ENCODE data around the gene NTM. TPM values are rescaled to one million over a fixed set of nuclear protein-coding genes. Genes with fewer than 3 reads are reported as not detected.

Gene NTM
- total RNA-seq, 1 experiment from 2014 or later, result 0.73 TPM

DNA sequence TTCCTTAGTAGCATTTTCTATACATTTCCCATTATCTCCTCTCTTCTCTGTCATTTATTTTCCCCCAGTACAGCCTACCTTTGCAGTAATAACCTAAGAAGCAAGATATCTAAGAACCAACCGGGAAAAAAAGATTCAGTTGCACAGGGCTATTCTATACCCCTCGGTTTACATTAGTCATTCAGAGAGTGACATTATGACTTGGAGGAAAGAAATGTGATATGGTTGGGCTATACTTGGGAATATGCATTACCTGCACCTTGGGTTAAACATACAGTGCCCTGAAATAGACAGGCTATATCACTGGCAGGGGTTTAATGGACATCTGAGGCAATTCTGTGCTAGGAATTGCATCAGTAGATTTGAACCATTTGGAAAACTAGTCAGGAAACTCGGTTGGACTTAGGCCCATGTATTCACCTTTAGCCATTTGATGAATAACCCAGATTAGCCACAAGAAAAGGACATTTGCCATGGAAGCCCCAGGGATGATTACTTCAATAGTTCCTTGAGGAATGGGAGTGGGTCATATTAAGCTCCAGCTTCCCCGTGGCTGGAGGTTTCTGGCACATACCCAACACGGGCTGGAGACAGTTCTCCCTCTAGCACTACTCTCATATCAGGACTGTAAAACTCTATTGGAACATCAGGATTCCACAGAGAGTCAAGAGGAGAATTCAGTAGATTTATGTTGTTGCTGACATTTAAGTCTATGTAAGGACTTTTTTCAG lies 973.2 kb downstream of the NTM start:
- Histone ChIP-seq H3K27me3 (replicated peaks; ENCODE audit: control insufficient read depth, insufficient read depth, low read length) (no peaks in the 10 kb centered on the region), H3K4me3 (ENCODE audit: low read depth, low read length) (no peak overlapping the region), H3K36me3 (ENCODE audit: control insufficient read depth, insufficient read depth, low read length) (no peaks in the 10 kb centered on the region), H3K4me1 (no peaks in the 10 kb centered on the region), H3K9me3 (no peaks in the 10 kb centered on the region)
- Mint-ChIP-seq H3K4me1 (ENCODE audit: low read depth, unreplicated experiment) (no peaks in the 10 kb centered on the region), H3K9me3 (ENCODE audit: unreplicated experiment) (no peaks in the 10 kb centered on the region), H3K36me3 (ENCODE audit: insufficient read depth, unreplicated experiment) (no peaks in the 10 kb centered on the region), H3K27me3 (ENCODE audit: insufficient read depth, unreplicated experiment) (peaks cover 12% of the 10 kb centered on the region), H3K4me3 (ENCODE audit: unreplicated experiment) (no peak overlapping the region), H3K27ac (ENCODE audit: unreplicated experiment) (no peak overlapping the region)
- ChIA-PET POLR2A (no interaction called here), CTCF (no interaction called here)
- no TSS peak for BruUV-seq (replicated peaks)
- DNase-seq, result no peak
- TF ChIP-seq, protein P1, sequence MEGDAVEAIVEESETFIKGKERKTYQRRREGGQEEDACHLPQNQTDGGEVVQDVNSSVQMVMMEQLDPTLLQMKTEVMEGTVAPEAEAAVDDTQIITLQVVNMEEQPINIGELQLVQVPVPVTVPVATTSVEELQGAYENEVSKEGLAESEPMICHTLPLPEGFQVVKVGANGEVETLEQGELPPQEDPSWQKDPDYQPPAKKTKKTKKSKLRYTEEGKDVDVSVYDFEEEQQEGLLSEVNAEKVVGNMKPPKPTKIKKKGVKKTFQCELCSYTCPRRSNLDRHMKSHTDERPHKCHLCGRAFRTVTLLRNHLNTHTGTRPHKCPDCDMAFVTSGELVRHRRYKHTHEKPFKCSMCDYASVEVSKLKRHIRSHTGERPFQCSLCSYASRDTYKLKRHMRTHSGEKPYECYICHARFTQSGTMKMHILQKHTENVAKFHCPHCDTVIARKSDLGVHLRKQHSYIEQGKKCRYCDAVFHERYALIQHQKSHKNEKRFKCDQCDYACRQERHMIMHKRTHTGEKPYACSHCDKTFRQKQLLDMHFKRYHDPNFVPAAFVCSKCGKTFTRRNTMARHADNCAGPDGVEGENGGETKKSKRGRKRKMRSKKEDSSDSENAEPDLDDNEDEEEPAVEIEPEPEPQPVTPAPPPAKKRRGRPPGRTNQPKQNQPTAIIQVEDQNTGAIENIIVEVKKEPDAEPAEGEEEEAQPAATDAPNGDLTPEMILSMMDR (IDR thresholded peaks at IDR 0.05; ENCODE audit: insufficient read depth in 1 of 2, low read depth in 1 of 2, low read length in 1 of 2, severe bottlenecking in 1 of 2, unreplicated experiment in 1 of 2), result no peak
- intact Hi-C loops (cut with micrococcal nuclease; ENCODE audit: unreplicated experiment), result no loop called here

GRCh38 chr11:132346558-132347148 lies 976.2 kb downstream of the NTM start:
- H3K27ac Mint-ChIP-seq (ENCODE audit: unreplicated experiment), result no peak overlapping the region
- intact Hi-C loops (cut with micrococcal nuclease; ENCODE audit: unreplicated experiment), result no loop called here
- TF ChIP-seq, protein P1 (IDR thresholded peaks at IDR 0.05; ENCODE audit: insufficient read depth in 1 of 2, low read depth in 1 of 2, low read length in 1 of 2, severe bottlenecking in 1 of 2, unreplicated experiment in 1 of 2), result no peak
- no peak overlapping the region for H3K4me3 Mint-ChIP-seq (ENCODE audit: unreplicated experiment)
- Histone ChIP-seq H3K4me1 (no peaks in the 10 kb centered on the region), H3K4me3 (ENCODE audit: low read depth, low read length) (no peak overlapping the region), H3K9me3 (no peaks in the 10 kb centered on the region), H3K27me3 (replicated peaks; ENCODE audit: control insufficient read depth, insufficient read depth, low read length) (no peaks in the 10 kb centered on the region), H3K36me3 (ENCODE audit: control insufficient read depth, insufficient read depth, low read length) (no peaks in the 10 kb centered on the region)
- ChIA-PET POLR2A (no interaction called here), CTCF (no interaction called here)
- peaks cover 14% of the 10 kb centered on the region for H3K27me3 Mint-ChIP-seq (ENCODE audit: insufficient read depth, unreplicated experiment)
- H3K36me3 Mint-ChIP-seq (ENCODE audit: insufficient read depth, unreplicated experiment), result no peaks in the 10 kb centered on the region
- H3K9me3 Mint-ChIP-seq (ENCODE audit: unreplicated experiment), result no peaks in the 10 kb centered on the region
- BruUV-seq (replicated peaks), result no TSS peak
- DNase-seq, result no peak
- H3K4me1 Mint-ChIP-seq (ENCODE audit: low read depth, unreplicated experiment), result no peaks in the 10 kb centered on the region

DNA sequence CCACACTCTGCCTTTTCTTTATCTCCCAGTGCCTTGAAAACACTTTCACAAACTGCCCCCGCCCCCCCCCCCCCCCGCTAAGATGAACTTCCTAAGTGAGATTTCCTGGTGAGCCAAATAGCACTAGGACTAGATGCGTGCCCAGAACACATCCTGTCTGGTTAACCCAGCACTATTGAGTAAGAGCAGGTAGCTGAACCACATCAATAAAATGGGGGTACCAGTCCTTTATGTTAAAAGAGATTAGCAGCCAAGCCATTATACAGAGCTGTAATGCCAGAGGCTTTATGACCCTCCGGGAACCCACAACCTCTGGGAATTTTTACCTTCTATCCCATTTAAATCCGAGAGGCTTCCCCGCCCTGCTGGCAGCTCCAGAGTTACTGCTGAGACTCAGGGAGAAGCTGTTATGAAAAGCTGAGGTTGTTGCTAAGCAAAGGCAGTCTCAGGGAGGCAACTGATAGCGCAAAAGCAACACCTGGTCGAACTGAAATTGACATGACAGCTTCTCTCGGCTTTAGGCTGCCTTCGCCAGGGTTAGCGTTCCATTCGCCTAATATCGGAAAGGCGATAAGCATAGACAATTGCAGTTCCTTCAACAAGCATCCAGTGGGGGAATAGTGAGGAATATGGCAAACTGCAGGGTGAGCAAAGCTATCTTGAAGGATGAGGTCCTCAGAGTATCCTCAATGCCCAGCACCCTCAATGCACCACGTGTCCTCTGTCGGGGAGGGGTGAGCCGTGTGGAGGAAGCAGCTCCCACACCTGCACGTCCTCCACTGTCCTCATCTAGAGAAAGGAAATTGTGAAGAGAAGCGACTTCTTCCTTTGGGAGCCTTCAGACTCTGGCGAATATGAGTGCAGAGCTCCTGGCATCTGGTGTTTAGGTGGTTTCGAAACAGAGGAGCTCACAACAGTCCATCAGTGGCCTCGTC lies 977.0 kb downstream of the NTM start:
- no TSS peak for BruUV-seq (replicated peaks)
- CTCF ChIA-PET, result interaction anchor here (0.6 kb wide), 1 partner anchor 11 kb away, joined by 4 read pairs; no protein-coding TSS in a partner anchor

More for the DNA sequence above, 977.0 kb downstream of the NTM start:
- peaks cover 14% of the 10 kb centered on the region for H3K27me3 Mint-ChIP-seq (ENCODE audit: insufficient read depth, unreplicated experiment)
- DNase-seq, result no peak
- Histone ChIP-seq H3K4me3 (ENCODE audit: low read depth, low read length) (no peak overlapping the region), H3K27me3 (replicated peaks; ENCODE audit: control insufficient read depth, insufficient read depth, low read length) (no peaks in the 10 kb centered on the region), H3K4me1 (no peaks in the 10 kb centered on the region), H3K36me3 (ENCODE audit: control insufficient read depth, insufficient read depth, low read length) (no peaks in the 10 kb centered on the region), H3K9me3 (no peaks in the 10 kb centered on the region)
- H3K9me3 Mint-ChIP-seq (ENCODE audit: unreplicated experiment), result no peaks in the 10 kb centered on the region
- no peak overlapping the region for H3K27ac Mint-ChIP-seq (ENCODE audit: unreplicated experiment)
- intact Hi-C loops (cut with micrococcal nuclease; ENCODE audit: unreplicated experiment), result no loop called here
- POLR2A ChIA-PET, result no interaction called here
- TF ChIP-seq, protein P1 (IDR thresholded peaks at IDR 0.05; ENCODE audit: insufficient read depth in 1 of 2, low read depth in 1 of 2, low read length in 1 of 2, severe bottlenecking in 1 of 2, unreplicated experiment in 1 of 2), result no peak
- H3K4me3 Mint-ChIP-seq (ENCODE audit: unreplicated experiment), result no peak overlapping the region
- H3K36me3 Mint-ChIP-seq (ENCODE audit: insufficient read depth, unreplicated experiment), result no peaks in the 10 kb centered on the region
- H3K4me1 Mint-ChIP-seq (ENCODE audit: low read depth, unreplicated experiment), result no peaks in the 10 kb centered on the region

Measured in Caco-2 (cell line).